HFFc6 (cell line): ENCODE measurements around the gene HPSE. TPM values are rescaled to one million over a fixed set of nuclear protein-coding genes. Genes with fewer than 3 reads are reported as not detected.
A peak's percentile ranks its signal among the peaks of the same experiment; 100 is the strongest.

Experiments
- DNase-seq: peaks from one replicate; pipeline ENCODE4 v3.0.0-alpha.2; 2018
- H3K27ac Mint-ChIP-seq: 2 replicates; pipeline ENCODE4 v1.8.0; 2020; ENCODE audit warnings: mild to moderate bottlenecking, mixed read lengths
- H3K27me3 Mint-ChIP-seq: 2 replicates; pipeline ENCODE4 v1.8.0; 2021; ENCODE audit warnings: mild to moderate bottlenecking, moderate library complexity, mixed read lengths; ENCODE audit not compliant: insufficient read depth
- H3K36me3 Mint-ChIP-seq: 2 replicates; pipeline ENCODE4 v1.8.0; 2021; ENCODE audit warnings: low read depth, mixed read lengths
- H3K4me1 Mint-ChIP-seq: 2 replicates; pipeline ENCODE4 v1.8.0; 2020; ENCODE audit warnings: low read depth, mixed read lengths
- H3K4me3 Mint-ChIP-seq: 2 replicates; pipeline ENCODE4 v1.8.0; 2020; ENCODE audit warnings: mild to moderate bottlenecking, moderate library complexity, mixed read lengths
- H3K9me3 Mint-ChIP-seq: 2 replicates; pipeline ENCODE4 v1.8.0; 2020; ENCODE audit warnings: mild to moderate bottlenecking, mixed read lengths
- CTCF ChIP-seq: fragments of 200-600 bp; sonication (generic); IDR thresholded peaks from 2 replicates; pipeline ENCODE4 v1.5.0; 2021; ENCODE audit warnings: antibody characterized with exemption, mild to moderate bottlenecking
- long read RNA-seq: library from polyadenylated mRNA; unstranded; transcript quantifications from one replicate; pipeline ENCODE4 v2.0.0, GENCODE V29; 2019
- total RNA-seq, 6 experiments: library from RNA; stranded (reverse); fragmentation: NEBNext Ultra II Directional; extraction: Animal tissue kit (Norgen Biotek cat#: 25700); gene quantifications; 2 replicates in 1 of 6; 3 replicates in 5 of 6; pipeline ENCODE4 v1.2.3, GENCODE V29; 2021

The HPSE gene
- 1 to 10 TPM in 2 of 6 experiments, under 1 TPM in 4; 0.33 to 1.0 (median 0.83) TPM for total RNA-seq
- long read RNA-seq = 0 reads

DNA sequence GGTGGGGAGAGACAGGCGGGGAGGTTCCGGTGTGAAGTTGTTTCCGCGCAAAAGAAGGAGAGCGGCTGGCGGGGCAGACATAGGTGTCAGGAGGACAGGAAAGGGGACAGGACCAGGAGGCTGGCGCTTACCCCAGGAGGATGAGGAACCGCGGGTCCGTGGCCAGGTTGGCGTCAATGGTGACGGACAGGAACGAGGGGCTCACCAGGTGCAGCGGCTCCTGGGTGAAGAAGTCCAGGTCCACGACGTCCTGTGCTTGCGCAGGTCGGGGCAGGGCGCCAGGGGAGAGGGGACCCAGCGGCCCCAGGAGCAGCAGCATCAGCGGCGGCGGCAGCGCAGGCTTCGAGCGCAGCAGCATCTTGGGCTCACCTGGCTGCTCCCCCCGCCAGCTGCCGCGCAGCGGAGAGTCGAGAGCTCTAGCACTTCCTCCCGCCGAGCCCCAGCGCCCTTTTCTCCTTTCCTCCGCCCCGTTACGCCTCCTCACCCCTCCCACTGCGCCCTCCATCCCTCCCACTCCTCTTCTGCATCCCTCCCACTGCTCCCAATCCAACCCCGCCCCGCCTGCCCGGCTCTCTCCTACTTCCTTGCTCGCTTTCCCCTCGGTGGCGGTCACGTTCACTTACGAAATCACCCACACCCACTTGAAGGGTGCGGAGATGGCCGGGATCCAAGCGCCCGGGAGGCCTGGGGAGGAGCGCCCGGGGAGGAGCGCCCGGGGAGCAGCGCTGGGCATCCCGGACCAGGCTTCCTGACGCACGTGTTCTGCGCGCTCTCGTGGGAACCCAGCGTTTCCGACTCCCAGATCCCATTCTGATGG lies at the start of gene HPSE:
Gene HPSE, minus strand, starts transcription at position 424 of the 817 bp plus-strand sequence. Its CDS starts 66 bp downstream, at position 358.
- H3K9me3 Mint-ChIP-seq = no peaks in the 10 kb centered on the region
- peak within 1 kb of the TSS; percentile 82 for H3K4me3 Mint-ChIP-seq
- no peak within 1 kb of the TSS for H3K27ac Mint-ChIP-seq
- no peaks in the 10 kb centered on the region for H3K36me3 Mint-ChIP-seq
- no peak for TF ChIP-seq CTCF
- DNase-seq = peak; percentile 24
- H3K27me3 Mint-ChIP-seq = peaks cover 25% of the 10 kb centered on the region
- H3K4me1 Mint-ChIP-seq = peaks cover 17% of the 10 kb centered on the region

DNA sequence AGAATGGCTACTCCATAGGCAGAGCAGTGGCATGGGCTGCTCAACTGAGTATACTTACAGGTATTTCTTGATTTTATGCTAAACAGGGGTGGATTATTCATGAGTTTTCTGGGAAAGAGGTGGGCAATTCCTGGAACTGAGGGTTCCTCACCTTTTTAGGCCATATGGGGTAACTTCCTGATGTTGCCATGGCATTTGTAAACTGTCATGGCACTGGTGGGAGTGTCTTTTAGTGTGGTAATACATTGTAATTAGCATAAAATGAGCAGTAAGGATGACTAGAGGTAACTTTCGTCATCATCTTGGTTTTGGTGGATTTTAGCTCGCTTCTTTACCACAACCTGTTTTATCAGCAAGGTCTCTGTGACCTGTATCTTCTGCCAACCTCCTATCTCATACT lies 48.2 kb upstream of the HPSE start:
- Mint-ChIP-seq H3K27me3 (peaks cover 13% of the 10 kb centered on the region), H3K27ac (no peak overlapping the region), H3K9me3 (peaks cover 7% of the 10 kb centered on the region; the same call in 1 of the 2 replicates), H3K4me3 (no peak overlapping the region), H3K36me3 (peaks cover 4% of the 10 kb centered on the region; the same call in 1 of the 2 replicates), H3K4me1 (peaks cover 14% of the 10 kb centered on the region)
- no peak for TF ChIP-seq CTCF
- no peak for DNase-seq

- no peak for DNase-seq
- Mint-ChIP-seq H3K27me3 (peaks cover 16% of the 10 kb centered on the region), H3K9me3 (peaks cover 8% of the 10 kb centered on the region; the same call in 1 of the 2 replicates), H3K27ac (no peak overlapping the region), H3K36me3 (peaks cover 4% of the 10 kb centered on the region; the same call in 1 of the 2 replicates), H3K4me3 (no peak overlapping the region), H3K4me1 (no peaks in the 10 kb centered on the region)
- TF ChIP-seq CTCF = no peak
Measured at GRCh38 chr4:83381173-83381572, 46.5 kb upstream of the HPSE start.

DNA sequence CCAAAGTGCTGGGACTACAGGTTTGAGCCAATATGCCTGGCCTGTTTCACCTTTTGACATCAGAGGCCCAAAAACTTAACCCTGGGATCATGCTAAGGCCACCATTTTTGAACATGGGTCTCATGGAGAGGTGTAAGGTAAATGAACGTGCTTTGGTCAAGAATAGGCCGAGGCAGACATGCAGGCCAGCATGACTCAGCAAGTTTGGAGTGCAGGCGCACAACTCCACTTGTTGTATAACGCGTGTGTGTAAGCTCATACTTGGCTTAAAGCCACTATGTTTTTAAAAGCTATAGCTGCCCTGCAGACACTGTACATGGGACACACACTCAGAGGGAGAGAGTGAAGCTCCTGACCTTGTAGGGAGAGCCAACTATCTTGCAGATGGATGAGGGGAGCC lies 43.8 kb upstream of the HPSE start:
- Mint-ChIP-seq H3K9me3 (peaks cover 8% of the 10 kb centered on the region; the same call in 1 of the 2 replicates), H3K36me3 (peaks cover 4% of the 10 kb centered on the region; the same call in 1 of the 2 replicates), H3K4me1 (no peaks in the 10 kb centered on the region), H3K27me3 (peaks cover 13% of the 10 kb centered on the region), H3K4me3 (no peak overlapping the region), H3K27ac (no peak overlapping the region)
- no peak for DNase-seq
- no peak for TF ChIP-seq CTCF

- TF ChIP-seq CTCF = no peak
- Mint-ChIP-seq H3K4me1 (no peaks in the 10 kb centered on the region), H3K27ac (no peak overlapping the region), H3K4me3 (no peak overlapping the region), H3K9me3 (peaks cover 2% of the 10 kb centered on the region; the same call in 1 of the 2 replicates), H3K27me3 (peaks cover 6% of the 10 kb centered on the region; the same call in 1 of the 2 replicates), H3K36me3 (no peaks in the 10 kb centered on the region)
- no peak for DNase-seq
Measured at GRCh38 chr4:83372931-83373330, 38.3 kb upstream of the HPSE start.
